Lower leg skin (tissue), 4 donors: Measurements from ENCODE around the gene KLHDC4. TPM values are rescaled to one million over a fixed set of nuclear protein-coding genes. Genes with fewer than 3 reads are reported as not detected.

Source experiments
- DNase-seq, 2 donors: peaks; one replicate each; pipeline ENCODE4 v3.0.0-alpha.2; 2019; ENCODE audit warnings: low spot score in 2 of 2
- H3K4me3 ChIP-seq: fragments of 200-600 bp; sonication (generic); 2 replicates; pipeline ENCODE4 v1.5.1; 2017; ENCODE audit warnings: mild to moderate bottlenecking, low read depth; ENCODE audit not compliant: poor library complexity, severe bottlenecking
- POLR2A ChIP-seq, 2 donors: fragments of 450-650 bp; IDR thresholded peaks; one replicate each; pipeline ENCODE4 v1.6.1; 2016 to 2017; ENCODE audit warnings: antibody characterized with exemption in 2 of 2, mild to moderate bottlenecking in 1 of 2, moderate library complexity in 1 of 2
- WGBS, 2 donors: methylation state at CpG; one replicate each; pipeline ENCODE4 v1.1.5; 2018; 5-methylcytosine and 5-hydroxymethylcytosine counted together
- intact Hi-C: fragments of 100-400 bp; cut with DNase I; formaldehyde crosslinking; loops from one replicate; pipeline ENCODE4 v1.15.0; 2023; ENCODE audit warnings: low total_unique reads
- total RNA-seq, 4 donors: library from RNA; depleted of rRNA; stranded (reverse); fragments of >200 nt; gene quantifications; one replicate each; pipeline ENCODE4 v1.1.0, GENCODE V29; 2016
- TF ChIP-seq, protein P1 (sequence below), 3 donors: fragments of 450-650 bp; IDR thresholded peaks; one replicate each; pipeline ENCODE4 v1.5.1; 2016; ENCODE audit warnings: antibody characterized with exemption in 3 of 3, mild to moderate bottlenecking in 3 of 3, moderate library complexity in 2 of 3

Gene KLHDC4
- total RNA-seq, 4 donors from 2014 or later = 25.8 to 70.0 (median 38.1) TPM

DNA sequence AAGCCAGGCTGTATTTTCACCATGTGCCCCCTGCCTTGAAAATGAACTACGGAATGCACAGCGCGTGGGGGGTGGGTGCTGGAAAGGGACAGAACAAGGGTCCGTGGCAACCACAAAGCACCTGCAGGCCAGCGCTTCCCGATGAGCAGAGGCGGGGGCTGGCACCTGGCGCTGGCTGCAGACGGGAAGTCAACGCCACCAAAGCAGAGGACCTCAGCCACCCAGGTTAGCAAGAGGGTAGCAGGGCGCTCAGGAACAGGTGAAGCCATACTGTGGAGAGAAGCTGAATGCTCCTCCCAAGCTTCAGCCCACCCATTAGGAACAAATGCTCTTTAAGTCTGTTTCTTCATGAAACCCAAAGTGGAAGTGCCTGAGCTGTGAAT is 64.7 kb downstream of the KLHDC4 start:
- WGBS, 2 donors = 95 to 96% methylated on average over 11 of the region's 11 CpGs

DNA sequence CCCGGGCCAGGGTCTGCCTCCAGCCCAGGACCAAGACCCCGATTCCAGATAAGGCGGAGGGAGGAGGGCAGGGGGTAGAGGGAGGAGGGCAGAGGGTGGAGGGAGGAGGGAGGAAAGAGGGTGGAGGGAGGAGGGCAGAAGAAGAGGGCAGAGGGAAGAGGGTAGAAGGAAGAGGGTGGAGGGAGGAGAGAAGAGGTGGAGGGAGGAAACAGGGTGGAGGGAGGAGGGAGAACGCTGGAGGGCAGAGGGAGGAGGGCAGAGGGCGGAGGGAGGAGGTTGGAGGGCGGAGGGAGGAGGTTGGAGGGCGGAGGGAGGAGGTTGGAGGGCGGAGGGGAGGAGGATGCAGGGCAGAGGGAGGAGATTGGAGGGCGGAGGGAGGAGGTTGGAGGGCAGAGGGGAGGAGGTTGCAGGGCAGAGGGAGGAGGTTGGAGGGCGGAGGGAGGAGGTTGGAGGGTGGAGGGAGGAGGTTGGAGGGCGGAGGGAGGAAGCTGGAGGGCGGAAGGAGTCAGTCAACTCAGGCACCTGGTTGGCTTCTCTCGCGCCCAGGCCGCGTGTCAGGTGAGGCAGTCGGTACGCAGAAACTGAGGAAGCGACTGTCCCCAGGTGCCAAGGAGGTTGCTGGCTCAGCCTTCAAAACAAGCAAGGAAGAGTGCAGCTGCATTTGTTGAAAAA is 65.2 kb downstream of the KLHDC4 start:
- H3K4me3 ChIP-seq = no peak overlapping the region
- TF ChIP-seq, protein P1, sequence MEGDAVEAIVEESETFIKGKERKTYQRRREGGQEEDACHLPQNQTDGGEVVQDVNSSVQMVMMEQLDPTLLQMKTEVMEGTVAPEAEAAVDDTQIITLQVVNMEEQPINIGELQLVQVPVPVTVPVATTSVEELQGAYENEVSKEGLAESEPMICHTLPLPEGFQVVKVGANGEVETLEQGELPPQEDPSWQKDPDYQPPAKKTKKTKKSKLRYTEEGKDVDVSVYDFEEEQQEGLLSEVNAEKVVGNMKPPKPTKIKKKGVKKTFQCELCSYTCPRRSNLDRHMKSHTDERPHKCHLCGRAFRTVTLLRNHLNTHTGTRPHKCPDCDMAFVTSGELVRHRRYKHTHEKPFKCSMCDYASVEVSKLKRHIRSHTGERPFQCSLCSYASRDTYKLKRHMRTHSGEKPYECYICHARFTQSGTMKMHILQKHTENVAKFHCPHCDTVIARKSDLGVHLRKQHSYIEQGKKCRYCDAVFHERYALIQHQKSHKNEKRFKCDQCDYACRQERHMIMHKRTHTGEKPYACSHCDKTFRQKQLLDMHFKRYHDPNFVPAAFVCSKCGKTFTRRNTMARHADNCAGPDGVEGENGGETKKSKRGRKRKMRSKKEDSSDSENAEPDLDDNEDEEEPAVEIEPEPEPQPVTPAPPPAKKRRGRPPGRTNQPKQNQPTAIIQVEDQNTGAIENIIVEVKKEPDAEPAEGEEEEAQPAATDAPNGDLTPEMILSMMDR (IDR thresholded peaks at IDR 0.05) = no peak
- no peak for TF ChIP-seq POLR2A (IDR thresholded peaks at IDR 0.05)
- 84 to 87% methylated on average over 19 of the region's 19 CpGs for WGBS, 2 donors
- DNase-seq = no peak
- intact Hi-C loops = no loop called here

More for the DNA sequence above, 64.7 kb downstream of the KLHDC4 start:
- no peak overlapping the region for H3K4me3 ChIP-seq
- intact Hi-C loops = no loop called here
- TF ChIP-seq POLR2A (IDR thresholded peaks at IDR 0.05) = no peak
- TF ChIP-seq, protein P1 (IDR thresholded peaks at IDR 0.05) = no peak
- no peak for DNase-seq

DNA sequence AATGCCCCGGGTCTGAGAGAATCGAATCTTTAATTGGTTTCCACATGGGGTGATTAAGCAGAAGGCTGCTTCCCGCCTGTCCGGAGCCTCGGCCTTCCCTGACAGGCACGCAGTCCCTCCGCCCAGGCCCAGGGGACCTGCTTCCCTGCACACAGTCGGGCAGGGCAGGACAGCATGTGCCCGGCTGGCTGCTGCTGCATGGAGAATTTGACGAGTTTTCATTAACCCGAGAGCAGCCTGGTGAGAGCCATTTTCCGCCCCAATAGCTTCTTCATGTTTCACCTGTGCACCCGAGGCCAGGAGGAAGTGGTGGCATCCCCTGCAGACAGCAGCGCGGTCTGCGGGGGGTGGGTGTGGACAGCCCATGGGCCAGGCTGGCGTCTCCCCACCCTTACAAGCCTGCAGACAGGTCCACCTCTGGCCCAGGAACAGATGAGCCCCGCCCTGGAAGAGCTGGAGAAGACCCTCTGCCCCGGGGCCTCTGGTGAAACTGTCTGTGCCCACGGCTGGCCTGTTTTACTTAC is 67.0 kb downstream of the KLHDC4 start:
- H3K4me3 ChIP-seq = no peak overlapping the region
- 77 to 78% methylated on average over 17 to 20 of the region's 20 CpGs for WGBS, 2 donors
- no peak for DNase-seq
- intact Hi-C loops = no loop called here
- no peak for TF ChIP-seq POLR2A (IDR thresholded peaks at IDR 0.05)
- TF ChIP-seq, protein P1 (IDR thresholded peaks at IDR 0.05) = no peak

DNA sequence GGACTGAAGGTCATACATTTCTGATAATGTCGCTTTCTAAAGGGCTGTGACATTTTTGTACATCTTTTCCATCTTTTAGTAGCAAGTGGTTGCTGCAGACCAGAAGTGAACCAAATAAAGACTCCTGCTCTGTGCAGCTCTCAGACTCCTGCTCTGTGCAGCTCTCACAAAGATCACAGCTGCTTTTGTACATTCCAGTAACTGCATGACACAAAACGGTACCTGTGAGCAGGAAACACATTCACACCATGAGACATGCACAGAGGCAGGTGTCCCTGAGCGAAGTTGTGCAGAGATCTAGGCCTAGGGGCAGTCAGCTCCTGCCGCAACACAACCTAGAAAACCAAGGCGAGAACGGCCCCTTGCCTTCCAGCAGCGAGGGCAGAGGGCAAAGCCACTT is 67.5 kb downstream of the KLHDC4 start:
- DNase-seq = no peak
- H3K4me3 ChIP-seq = no peak overlapping the region
- TF ChIP-seq, protein P1 (IDR thresholded peaks at IDR 0.05) = no peak
- TF ChIP-seq POLR2A (IDR thresholded peaks at IDR 0.05) = no peak
- WGBS, 2 donors = 81 to 92% methylated on average over 7 of the region's 7 CpGs
- intact Hi-C loops = no loop called here

DNA sequence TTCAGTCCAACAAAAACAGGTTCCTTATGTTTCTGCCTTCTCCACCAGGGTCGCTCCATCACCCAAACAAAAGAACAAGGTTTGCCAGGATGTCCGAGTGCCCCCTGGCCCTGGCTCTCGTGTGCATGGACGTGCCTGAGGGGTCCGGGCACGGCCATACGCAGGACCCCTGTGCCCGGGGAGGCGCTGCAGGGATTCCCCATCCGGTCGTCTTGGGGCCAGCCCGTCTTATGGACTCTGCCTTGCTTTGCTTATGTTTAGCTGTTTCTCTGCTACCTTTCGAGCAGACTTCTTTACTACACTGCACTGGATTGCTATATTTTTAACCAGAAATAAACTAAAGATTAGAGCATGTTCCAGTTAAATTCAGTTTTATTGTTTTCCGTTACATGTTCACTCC is 68.0 kb downstream of the KLHDC4 start:
- intact Hi-C loops = no loop called here
- TF ChIP-seq, protein P1 (IDR thresholded peaks at IDR 0.05) = no peak
- no peak for TF ChIP-seq POLR2A (IDR thresholded peaks at IDR 0.05)
- WGBS, 2 donors = 94 to 95% methylated on average over 14 of the region's 14 CpGs
- no peak for DNase-seq
- no peak overlapping the region for H3K4me3 ChIP-seq

DNA sequence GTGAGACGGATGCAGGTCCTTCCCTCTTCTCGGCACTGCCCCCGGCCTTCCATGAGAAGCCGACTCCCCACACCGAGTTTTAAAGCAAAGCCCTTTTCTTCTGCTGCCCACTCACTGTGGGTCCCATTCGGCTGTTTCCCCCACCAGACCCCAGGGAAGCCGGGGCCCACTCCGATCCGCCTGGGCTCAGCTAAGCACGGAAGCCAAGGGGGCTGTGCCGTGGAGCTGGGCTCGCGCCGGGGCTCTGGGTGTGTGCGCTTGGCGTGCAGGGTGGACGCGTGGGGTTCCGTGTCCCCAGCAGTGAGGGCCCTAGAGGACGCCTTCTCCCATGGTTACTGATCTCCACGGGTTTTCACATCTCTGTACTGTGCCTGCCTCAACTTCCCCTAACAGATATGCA is 68.5 kb downstream of the KLHDC4 start:
- DNase-seq = no peak
- intact Hi-C loops = no loop called here
- WGBS, 2 donors = 91 to 93% methylated on average over 20 to 21 of the region's 21 CpGs
- TF ChIP-seq, protein P1 (IDR thresholded peaks at IDR 0.05) = no peak
- no peak for TF ChIP-seq POLR2A (IDR thresholded peaks at IDR 0.05)
- no peak overlapping the region for H3K4me3 ChIP-seq
